Osteoblast (primary cell): ENCODE results near the gene TMEM271. TPM values are rescaled to one million over a fixed set of nuclear protein-coding genes. Genes with fewer than 3 reads are reported as not detected.

Experiments used
- DNase-seq: peaks from one replicate; pipeline ENCODE4 v3.0.0; 2011; ENCODE audit warnings: low spot score, mixed read lengths; ENCODE audit not compliant: insufficient read length; ENCODE audit errors: missing footprints
- H2AFZ ChIP-seq: 2 replicates; pipeline ENCODE4 v1.6.0; 2011; ENCODE audit warnings: mild to moderate bottlenecking, low read length
- H3K27ac ChIP-seq: 2 replicates; pipeline ENCODE4 v1.5.1; 2011; ENCODE audit warnings: mild to moderate bottlenecking, low read depth, low read length, moderate library complexity
- H3K27me3 ChIP-seq: 2 replicates; pipeline ENCODE4 v1.6.0; 2012; ENCODE audit warnings: mild to moderate bottlenecking, control low read depth, inconsistent platforms, low read length, moderate library complexity; ENCODE audit not compliant: insufficient read depth
- H3K36me3 ChIP-seq: 2 replicates; pipeline ENCODE4 v1.5.1; 2011; ENCODE audit warnings: mild to moderate bottlenecking, low read length, control low read depth, moderate library complexity; ENCODE audit not compliant: insufficient read depth
- H3K4me1 ChIP-seq: 2 replicates; pipeline ENCODE4 v1.5.1; 2011; ENCODE audit warnings: mild to moderate bottlenecking, low read length, control low read depth, moderate library complexity; ENCODE audit not compliant: insufficient read depth
- H3K4me2 ChIP-seq: 2 replicates; pipeline ENCODE4 v1.6.0; 2011; ENCODE audit warnings: mild to moderate bottlenecking, low read length; ENCODE audit not compliant: insufficient read depth
- H3K4me3 ChIP-seq: fragments of 200-600 bp; sonication (generic); 3 replicates; pipeline ENCODE4 v1.5.1; 2012; ENCODE audit warnings: mild to moderate bottlenecking, low read length, inconsistent platforms; ENCODE audit not compliant: insufficient read depth
- H3K79me2 ChIP-seq: 2 replicates; pipeline ENCODE4 v1.6.0; 2012; ENCODE audit warnings: mild to moderate bottlenecking, low read length, control low read depth, inconsistent platforms; ENCODE audit not compliant: insufficient read depth
- H3K9me3 ChIP-seq: 2 replicates; pipeline ENCODE4 v1.5.1; 2011; ENCODE audit warnings: low read depth, low read length, control low read depth
- H4K20me1 ChIP-seq: 2 replicates; pipeline ENCODE4 v1.6.0; 2012; ENCODE audit warnings: mild to moderate bottlenecking, low read length, control low read depth; ENCODE audit not compliant: insufficient read depth
- total RNA-seq: library from RNA; depleted of rRNA; stranded (reverse); fragments of >200 nt; gene quantifications from 2 replicates; pipeline ENCODE4 v1.2.3, GENCODE V29; 2012
- TF ChIP-seq, protein P1 (sequence below): IDR thresholded peaks from 2 replicates; pipeline ENCODE4 v1.5.1; 2011; ENCODE audit warnings: mild to moderate bottlenecking, low read depth, low read length, moderate library complexity; ENCODE audit errors: extremely low read depth

The TMEM271 gene
- total RNA-seq, 1 donor = not detected

DNA sequence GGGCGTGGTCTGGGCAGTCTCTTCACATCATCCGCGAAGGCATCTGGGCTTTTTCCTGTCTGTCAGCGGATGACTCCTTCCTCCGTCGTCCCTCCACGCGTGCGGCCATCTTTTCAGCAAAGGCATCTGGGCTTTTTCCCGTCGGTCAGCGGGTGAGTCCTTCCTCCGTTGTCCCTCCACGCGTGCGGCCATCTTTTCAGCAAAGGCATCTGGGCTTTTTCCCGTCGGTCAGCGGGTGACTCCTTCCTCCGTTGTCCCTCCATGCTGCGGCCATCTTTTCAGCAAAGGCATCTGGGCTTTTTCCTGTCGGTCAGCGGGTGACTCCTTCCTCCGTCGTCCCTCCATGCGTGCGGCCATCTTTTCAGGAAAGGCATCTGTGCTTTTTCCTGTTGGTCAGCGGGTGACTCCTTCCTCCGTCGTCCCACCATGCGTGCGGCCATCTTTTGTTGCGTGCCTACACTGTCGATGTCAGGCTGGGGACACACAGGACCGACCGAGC is 12.3 kb upstream of the TMEM271 start:
- Histone ChIP-seq H4K20me1 (no peaks in the 10 kb centered on the region), H2AFZ (no peak overlapping the region), H3K4me1 (no peaks in the 10 kb centered on the region), H3K27me3 (no peaks in the 10 kb centered on the region), H3K4me2 (no peak overlapping the region), H3K36me3 (no peaks in the 10 kb centered on the region), H3K4me3 (no peak overlapping the region), H3K9me3 (no peaks in the 10 kb centered on the region), H3K79me2 (no peaks in the 10 kb centered on the region), H3K27ac (no peak overlapping the region)
- TF ChIP-seq, protein P1, sequence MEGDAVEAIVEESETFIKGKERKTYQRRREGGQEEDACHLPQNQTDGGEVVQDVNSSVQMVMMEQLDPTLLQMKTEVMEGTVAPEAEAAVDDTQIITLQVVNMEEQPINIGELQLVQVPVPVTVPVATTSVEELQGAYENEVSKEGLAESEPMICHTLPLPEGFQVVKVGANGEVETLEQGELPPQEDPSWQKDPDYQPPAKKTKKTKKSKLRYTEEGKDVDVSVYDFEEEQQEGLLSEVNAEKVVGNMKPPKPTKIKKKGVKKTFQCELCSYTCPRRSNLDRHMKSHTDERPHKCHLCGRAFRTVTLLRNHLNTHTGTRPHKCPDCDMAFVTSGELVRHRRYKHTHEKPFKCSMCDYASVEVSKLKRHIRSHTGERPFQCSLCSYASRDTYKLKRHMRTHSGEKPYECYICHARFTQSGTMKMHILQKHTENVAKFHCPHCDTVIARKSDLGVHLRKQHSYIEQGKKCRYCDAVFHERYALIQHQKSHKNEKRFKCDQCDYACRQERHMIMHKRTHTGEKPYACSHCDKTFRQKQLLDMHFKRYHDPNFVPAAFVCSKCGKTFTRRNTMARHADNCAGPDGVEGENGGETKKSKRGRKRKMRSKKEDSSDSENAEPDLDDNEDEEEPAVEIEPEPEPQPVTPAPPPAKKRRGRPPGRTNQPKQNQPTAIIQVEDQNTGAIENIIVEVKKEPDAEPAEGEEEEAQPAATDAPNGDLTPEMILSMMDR = no peak
- DNase-seq = peak; percentile 50

DNA sequence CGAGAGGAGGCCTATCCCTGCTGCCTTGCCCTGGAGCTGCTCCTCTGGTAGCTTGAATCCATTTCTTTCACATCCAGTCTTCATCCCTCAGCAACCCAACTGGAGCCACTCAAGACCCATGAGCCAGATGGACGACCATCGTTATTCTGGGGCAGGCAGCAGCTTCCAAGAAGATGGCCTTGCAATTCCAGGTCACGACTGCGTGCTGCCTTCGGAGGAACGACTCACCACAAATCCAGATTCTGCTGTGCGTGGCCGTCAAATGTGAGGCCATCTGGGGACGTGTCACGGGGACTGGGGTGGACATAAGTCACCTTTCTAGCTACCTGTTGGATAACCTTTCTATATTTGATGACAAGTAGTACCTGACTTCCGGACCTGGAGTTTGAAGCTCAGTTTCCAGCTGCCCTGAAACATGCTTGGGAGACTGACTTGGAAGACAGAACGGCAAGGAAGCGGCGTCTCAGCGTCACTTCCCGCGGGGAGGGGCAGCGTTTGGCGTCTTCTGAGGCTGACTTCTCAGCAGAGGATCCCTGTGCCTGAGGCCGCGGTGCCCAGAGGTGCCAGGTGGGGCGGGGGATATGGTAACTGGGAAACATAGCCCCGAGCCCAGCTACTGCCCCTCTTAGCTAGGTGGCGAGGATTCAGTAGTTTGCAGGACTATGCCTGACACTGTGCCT is 11.7 kb upstream of the TMEM271 start:
- no peaks in the 10 kb centered on the region for H3K79me2 ChIP-seq
- H3K4me2 ChIP-seq = no peak overlapping the region
- H3K36me3 ChIP-seq = no peaks in the 10 kb centered on the region
- no peaks in the 10 kb centered on the region for H3K27me3 ChIP-seq
- no peaks in the 10 kb centered on the region for H4K20me1 ChIP-seq
- no peak overlapping the region for H3K27ac ChIP-seq
- H3K4me3 ChIP-seq = no peak overlapping the region
- TF ChIP-seq, protein P1 = no peak
- H3K9me3 ChIP-seq = no peaks in the 10 kb centered on the region
- no peak overlapping the region for H2AFZ ChIP-seq
- H3K4me1 ChIP-seq = no peaks in the 10 kb centered on the region
- no peak for DNase-seq

DNA sequence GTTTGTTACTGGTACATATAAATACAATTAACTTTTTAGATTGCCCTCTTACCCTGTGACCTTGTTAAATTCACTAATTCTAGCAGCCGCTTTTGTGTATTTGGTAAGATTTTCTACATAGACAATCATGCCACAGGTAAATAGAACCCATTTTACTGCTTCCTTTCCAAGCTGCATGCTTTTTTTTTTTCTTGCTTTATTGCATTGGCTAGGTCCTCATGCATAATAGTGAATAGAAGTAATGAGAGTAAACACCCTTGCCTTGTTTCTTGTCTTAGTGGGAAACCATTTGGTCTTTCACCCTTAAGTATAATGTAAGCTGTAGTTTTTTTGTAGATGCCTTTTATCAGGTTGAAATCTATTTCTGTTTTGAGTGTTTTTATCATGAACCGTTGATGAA is 7.7 kb upstream of the TMEM271 start:
- Histone ChIP-seq H3K4me1 (no peaks in the 10 kb centered on the region), H3K4me3 (no peak overlapping the region), H3K27me3 (peaks cover 19% of the 10 kb centered on the region), H3K36me3 (no peaks in the 10 kb centered on the region), H3K27ac (no peak overlapping the region), H3K79me2 (no peaks in the 10 kb centered on the region), H3K9me3 (no peaks in the 10 kb centered on the region), H2AFZ (no peak overlapping the region), H3K4me2 (no peak overlapping the region), H4K20me1 (no peaks in the 10 kb centered on the region)
- no peak for DNase-seq
- TF ChIP-seq, protein P1 = no peak

DNA sequence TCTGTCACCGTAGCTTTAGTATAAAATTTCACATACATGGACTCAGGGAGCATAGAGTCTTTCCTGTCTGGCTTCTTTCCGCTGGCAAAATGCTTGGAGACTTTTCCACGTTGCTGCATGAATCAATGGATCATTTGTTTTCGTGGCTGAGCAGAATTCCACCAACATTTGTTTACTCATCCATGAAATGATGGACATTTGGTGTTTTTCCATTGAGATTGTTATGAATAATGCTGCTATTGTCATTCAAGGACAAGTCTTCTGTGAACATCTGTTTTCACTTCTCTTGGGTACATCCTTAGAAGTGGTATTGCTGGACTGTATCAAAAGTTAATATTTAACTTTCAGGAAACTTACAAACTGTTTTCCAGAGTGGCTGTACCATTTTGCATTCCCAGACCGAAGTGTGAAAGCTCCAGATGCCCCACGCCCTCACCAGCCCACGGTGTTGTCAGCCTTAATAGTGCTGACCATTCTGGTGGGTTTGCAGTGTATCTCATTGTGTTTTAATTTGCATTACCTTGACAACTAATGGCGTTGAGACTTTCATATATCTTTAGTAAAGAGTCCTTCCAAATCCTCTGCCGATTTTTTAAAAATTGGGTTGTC is 5.8 kb upstream of the TMEM271 start:
- H3K36me3 ChIP-seq = no peaks in the 10 kb centered on the region
- H2AFZ ChIP-seq = no peak overlapping the region
- TF ChIP-seq, protein P1 = no peak

More for the DNA sequence above, 5.8 kb upstream of the TMEM271 start:
- Histone ChIP-seq H3K27me3 (peaks cover 38% of the 10 kb centered on the region), H4K20me1 (no peaks in the 10 kb centered on the region), H3K4me1 (no peaks in the 10 kb centered on the region), H3K27ac (no peak overlapping the region), H3K79me2 (no peaks in the 10 kb centered on the region), H3K4me2 (no peak overlapping the region), H3K9me3 (no peaks in the 10 kb centered on the region), H3K4me3 (no peak overlapping the region)
- DNase-seq = peak; percentile 48
